HG03521 (cell line): ENCODE data around the gene KCNIP1.

ENCODE experiments used
- ATAC-seq: cut with Tn5 transposase; IDR thresholded peaks from one replicate; pipeline ENCODE4 v1.9.1; 2021; ENCODE audit warnings: mild to moderate bottlenecking, moderate library complexity; ENCODE audit not compliant: unreplicated experiment

The KCNIP1 gene

GRCh38 chr5:170638454-170639220, 134.8 kb downstream of the KCNIP1 start:
- peak; percentile 49 for ATAC-seq

- no peak for ATAC-seq
These were observed 135.6 kb downstream of the KCNIP1 start for GRCh38 chr5:170639221-170639925.

GRCh38 chr5:170640731-170641588, 137.1 kb downstream of the KCNIP1 start:
- no peak for ATAC-seq

- no peak for ATAC-seq
These were observed 137.8 kb downstream of the KCNIP1 start for GRCh38 chr5:170641589-170642031.

- ATAC-seq = no peak
These were observed 138.4 kb downstream of the KCNIP1 start for GRCh38 chr5:170642066-170642735.

- ATAC-seq = no peak
These were observed 139.1 kb downstream of the KCNIP1 start for GRCh38 chr5:170642776-170643436.

GRCh38 chr5:170643591-170643990, 139.8 kb downstream of the KCNIP1 start:
- ATAC-seq = no peak

GRCh38 chr5:170644501-170644900, 140.7 kb downstream of the KCNIP1 start:
- no peak for ATAC-seq

GRCh38 chr5:170648541-170648940, 144.7 kb downstream of the KCNIP1 start:
- no peak for ATAC-seq

GRCh38 chr5:170650850-170651249, 147.0 kb downstream of the KCNIP1 start:
- no peak for ATAC-seq

GRCh38 chr5:170651604-170652277, 147.9 kb downstream of the KCNIP1 start:
- no peak for ATAC-seq

GRCh38 chr5:170655476-170655875, 151.7 kb downstream of the KCNIP1 start:
- ATAC-seq = no peak

GRCh38 chr5:170655920-170656319, 152.1 kb downstream of the KCNIP1 start:
- ATAC-seq = no peak

GRCh38 chr5:170656346-170656745, 152.5 kb downstream of the KCNIP1 start:
- no peak for ATAC-seq

- no peak for ATAC-seq
These were observed 156.7 kb downstream of the KCNIP1 start for GRCh38 chr5:170660531-170660930.

GRCh38 chr5:170662966-170663365, 159.1 kb downstream of the KCNIP1 start:
- no peak for ATAC-seq

- no peak for ATAC-seq
These were observed 175.0 kb downstream of the KCNIP1 start for GRCh38 chr5:170678811-170679210.

GRCh38 chr5:170681013-170681433, 177.2 kb downstream of the KCNIP1 start:
- ATAC-seq = peak; percentile 50

- ATAC-seq = no peak
These were observed 187.8 kb downstream of the KCNIP1 start for GRCh38 chr5:170691657-170692056.

- no peak for ATAC-seq
These were observed 189.9 kb downstream of the KCNIP1 start for GRCh38 chr5:170693701-170694100.
